SK-N-SH treated with all-trans-retinoic acid at 6 μM for 48 hours (cell line): ENCODE measurements around the gene C5.

Experiments used
- CREB5 ChIP-seq: fragments of 250-450 bp; sonication (Bioruptor Pico); IDR thresholded peaks from 2 replicates; pipeline ENCODE4 v1.5.1; 2020; ENCODE audit warnings: low read depth, mild to moderate bottlenecking, moderate library complexity
- CSDC2 ChIP-seq: fragments of 250-450 bp; sonication (Bioruptor Pico); IDR thresholded peaks from 2 replicates; pipeline ENCODE4 v1.5.0; 2020; ENCODE audit warnings: mild to moderate bottlenecking, moderate library complexity
- CSRNP3 ChIP-seq: fragments of 250-450 bp; sonication (Bioruptor Pico); IDR thresholded peaks from 2 replicates; pipeline ENCODE4 v1.5.1; 2021; ENCODE audit warnings: mild to moderate bottlenecking, moderate library complexity
- RARB ChIP-seq: fragments of 250-450 bp; sonication (Bioruptor Pico); IDR thresholded peaks from 2 replicates; pipeline ENCODE4 v1.8.0; 2021; ENCODE audit warnings: mild to moderate bottlenecking, moderate library complexity
- ZC3H10 ChIP-seq: fragments of 250-450 bp; sonication (Bioruptor Pico); IDR thresholded peaks from 2 replicates; pipeline ENCODE4 v1.5.1; 2021; ENCODE audit warnings: mild to moderate bottlenecking, moderate library complexity

GRCh38 chr9:120914953-120915352 lies 135.1 kb downstream of the C5 start:
- no peak for TF ChIP-seq CSRNP3 (CRISPR knock-in tag)
- TF ChIP-seq RARB (CRISPR knock-in tag): no peak
- TF ChIP-seq CSDC2 (CRISPR knock-in tag): no peak
- no peak for TF ChIP-seq ZC3H10 (CRISPR knock-in tag)
- no peak for TF ChIP-seq CREB5
